GM21423 (cell line): ENCODE results near the gene LITAF.
"Not testable (repeated sequence)": the region's sequence is repeated elsewhere in the genome, so short reads cannot be mapped to it uniquely, and the experiment has no call there.

Experiments used
- ATAC-seq: cut with Tn5 transposase; IDR thresholded peaks from one replicate; pipeline ENCODE4 v1.9.1; 2021; ENCODE audit warnings: mild to moderate bottlenecking, moderate library complexity; ENCODE audit not compliant: unreplicated experiment

Gene LITAF

DNA sequence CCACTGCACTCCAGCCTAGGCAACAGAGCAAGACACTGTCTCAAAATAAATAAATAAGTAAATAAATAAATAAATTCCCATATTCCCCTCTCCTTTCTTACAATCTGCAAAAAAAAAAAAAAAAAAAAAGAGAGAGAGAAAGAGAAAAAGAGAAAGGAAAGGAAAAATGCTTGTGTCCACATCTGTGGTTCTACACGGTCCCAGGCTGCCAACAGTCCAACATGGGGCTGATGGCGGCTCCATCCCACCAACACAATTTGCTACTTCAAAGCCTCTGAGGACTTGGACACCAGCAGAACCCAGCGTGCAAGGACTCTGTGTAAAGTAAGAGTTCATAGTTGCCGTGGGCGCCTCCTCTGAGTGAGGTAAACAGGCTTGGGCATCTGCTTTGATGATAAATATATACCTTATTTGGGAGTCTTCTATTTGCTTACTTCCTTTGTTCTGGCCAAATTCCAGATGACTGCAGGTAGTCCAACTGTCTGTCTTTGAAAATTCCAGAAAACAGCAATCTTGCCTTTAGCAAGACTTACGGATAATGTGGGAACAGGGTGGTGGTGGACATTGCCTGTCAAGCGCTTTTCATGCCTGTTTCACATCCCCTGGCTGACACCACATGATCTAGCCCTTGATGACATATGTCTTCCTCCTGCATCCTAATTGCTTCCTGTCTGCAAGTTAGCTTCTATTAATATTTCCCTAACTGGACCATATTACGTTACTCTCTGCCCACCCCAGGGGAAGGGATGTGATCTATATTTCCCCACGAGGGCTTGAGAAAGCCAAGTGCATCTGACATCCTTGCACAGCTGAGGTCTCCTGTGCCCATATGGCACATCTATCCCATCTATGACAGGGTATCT, 10.1 kb downstream of the LITAF start:
- peak; percentile 66 for ATAC-seq

DNA sequence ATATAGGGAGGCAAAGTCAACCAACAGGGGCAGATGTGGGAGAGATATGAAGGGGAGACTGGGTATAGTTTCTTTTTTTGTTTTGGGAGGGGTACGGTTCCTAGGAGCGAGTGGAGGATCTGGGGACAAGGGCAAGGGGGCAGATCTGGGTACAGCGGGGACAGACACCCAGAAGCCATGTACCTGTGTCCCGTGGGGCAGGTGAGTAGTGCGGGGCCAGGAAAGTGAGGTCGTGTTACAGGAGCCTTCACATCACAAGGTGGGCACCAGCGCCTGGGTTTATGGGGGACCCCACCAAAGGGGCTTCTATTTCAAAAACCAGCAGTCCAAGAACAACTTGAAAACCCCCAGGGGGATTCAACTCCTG, 11.5 kb downstream of the LITAF start:
- ATAC-seq = no peak

DNA sequence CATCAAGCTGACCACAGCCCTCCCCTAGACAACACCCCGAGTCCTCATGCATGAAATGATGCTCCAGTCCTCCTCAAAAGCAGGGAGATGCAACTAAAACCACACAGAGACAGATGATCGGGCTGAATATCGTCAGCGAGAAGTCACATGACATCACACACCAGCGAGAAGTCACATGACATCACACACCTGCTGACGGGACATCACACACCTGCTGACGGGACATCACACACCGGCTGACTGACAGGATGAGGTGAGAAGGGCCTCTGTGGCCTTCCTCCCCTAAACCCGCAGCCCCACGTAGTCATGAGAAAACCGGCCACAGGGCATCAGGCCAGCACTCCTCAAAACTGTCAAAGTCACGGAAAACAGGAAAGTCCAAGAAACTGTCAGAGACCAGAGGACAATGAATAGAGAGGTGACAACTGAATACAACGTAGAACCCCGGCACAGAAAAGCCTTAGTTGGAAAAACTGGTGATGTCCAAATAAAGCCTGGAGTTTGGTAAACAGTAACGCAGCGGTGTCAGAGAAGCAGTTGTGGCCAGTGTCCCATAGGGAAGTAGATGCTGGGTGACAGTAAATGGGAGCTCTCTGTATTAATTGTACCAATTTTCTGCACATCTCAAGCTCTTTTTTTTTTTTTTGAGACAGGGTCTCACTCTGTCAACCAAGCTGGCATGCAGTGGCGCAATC, 14.3 kb downstream of the LITAF start:
- no peak for ATAC-seq

DNA sequence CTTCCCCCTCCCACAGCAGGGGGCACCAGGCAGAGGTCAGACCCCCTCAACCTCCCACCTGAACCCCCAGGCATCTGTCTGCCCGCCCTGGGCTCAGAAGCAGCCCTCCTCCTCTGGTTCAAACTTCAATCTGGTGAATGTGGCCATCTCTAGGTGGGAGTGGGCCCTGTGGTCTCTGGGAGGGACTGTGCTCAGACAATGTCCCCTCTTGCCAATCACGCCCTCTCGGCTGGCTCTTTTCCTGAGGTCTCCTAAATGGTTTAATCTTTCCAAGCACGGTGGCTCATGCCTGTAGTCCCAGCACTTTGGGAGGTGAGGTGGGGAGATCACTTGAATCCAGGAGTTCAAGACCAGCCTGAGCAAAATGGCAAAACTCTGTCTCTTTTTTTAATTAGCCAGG, 15.2 kb downstream of the LITAF start:
- ATAC-seq = no peak

DNA sequence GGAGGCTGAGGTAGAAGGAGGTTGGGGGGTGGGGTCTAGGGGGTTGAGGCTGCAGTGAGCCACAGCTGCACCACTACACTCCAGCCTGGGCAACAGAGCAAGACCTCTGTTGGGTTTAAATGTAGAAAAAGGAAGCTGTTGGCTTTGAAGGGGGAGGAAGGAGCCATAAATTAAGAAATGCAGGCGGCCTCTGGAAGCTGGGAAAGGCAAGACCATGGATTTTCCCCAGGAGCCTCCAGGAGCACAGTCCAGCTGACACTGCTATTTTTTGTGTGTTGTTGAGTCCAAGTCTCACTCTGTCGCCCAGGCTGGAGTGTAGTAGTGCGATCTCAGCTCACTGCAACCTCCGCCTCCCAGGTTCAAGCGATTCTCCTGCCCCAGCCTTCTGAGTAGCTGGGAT, 15.9 kb downstream of the LITAF start:
- ATAC-seq = no peak

DNA sequence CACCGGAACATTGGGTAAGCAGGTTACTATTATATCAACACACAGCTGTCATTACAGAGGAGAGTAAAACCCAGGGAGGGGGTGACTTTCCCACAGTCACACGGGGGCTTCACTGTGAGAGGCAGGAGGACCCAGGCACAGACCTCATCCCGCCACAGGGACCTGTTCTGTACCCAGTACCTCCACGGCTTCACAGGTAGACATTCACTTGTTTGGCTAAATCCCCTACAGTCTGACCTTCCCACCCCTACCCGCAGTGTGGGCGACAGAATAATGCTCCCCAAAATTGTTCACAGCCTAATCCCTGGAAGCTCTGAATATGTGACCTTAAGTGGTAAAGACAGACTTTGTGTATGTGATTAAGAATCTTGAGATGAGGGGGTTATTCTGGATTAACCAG, 16.5 kb downstream of the LITAF start:
- no peak for ATAC-seq

DNA sequence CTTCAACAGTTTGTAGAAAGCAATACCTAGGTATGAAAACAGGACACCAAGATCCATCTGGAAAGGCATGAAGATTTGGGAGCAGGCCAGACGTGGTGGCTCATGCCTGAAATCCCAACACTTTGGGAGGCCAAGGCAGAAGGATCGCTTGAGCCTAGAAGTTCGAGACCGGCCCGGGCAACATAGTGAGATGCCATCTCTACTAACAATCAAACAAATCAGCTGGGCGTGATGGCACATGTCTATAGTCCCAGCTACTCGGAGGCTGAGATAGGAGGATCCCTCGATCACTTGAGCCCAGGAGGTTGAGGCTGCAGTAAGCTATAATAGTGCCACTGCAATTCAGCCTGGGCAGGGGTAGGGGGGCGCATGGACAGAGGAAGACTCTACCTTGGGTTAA, 20.3 kb downstream of the LITAF start:
- ATAC-seq = no peak

DNA sequence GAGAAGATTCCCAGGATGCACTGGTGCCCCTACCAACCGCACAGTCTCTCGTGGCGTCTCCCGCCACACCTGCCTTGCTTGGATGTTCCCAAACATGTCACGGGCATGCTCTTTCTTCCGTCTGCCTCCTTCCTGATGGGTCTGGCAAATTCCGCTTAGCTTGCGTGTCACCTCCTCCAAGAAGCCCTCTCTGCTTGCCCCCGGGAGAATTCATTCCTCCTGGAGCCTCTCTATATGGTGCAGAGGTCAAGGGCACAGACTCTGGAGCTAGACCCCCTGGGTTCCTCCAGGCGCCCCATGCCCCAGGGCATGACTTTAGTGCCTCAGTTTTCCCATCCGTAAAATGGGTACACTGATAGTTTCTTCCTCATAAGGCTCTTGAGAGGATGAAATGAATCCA, 21.1 kb downstream of the LITAF start:
- no peak for ATAC-seq

DNA sequence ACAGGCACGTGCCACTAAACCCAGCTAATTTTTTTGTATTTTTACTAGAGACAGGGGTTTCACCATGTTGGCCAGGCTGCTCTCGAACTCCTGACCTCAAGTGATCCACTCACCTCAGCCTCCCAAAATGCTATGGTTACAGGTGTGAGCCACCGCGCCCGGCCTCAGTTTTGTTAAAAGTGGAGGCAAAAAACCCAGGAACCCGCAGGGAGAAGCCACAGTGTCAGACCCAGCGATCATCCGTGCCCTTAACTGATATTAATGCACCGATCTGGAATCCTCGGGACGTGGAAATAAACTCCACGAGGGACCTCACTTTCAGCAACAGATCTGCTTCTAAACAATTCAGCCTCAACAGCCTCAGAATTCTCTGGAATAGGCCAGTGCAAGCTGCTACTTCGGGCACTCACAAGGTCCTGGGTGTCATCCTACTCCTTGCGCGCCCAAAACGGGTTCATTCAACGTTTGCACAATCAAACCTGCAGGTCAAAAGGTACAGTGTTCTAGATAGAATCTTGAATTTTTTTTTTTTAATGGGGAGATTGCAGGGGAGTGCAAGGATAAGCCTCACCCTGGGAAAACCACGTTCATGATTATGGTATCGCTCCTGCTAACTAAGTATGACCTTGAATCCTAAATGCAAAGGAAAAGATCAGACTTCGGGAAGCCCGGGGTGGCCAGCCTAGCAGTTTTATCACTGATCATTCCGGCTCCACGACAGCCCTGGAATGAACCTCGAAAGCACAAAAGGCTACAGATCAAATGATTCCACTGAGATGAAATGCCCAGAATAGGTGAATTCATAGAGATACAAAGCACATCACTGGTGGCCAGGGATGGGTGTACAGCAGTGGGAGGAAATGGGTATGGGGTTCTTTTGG, 22.4 kb downstream of the LITAF start:
- ATAC-seq = no peak

DNA sequence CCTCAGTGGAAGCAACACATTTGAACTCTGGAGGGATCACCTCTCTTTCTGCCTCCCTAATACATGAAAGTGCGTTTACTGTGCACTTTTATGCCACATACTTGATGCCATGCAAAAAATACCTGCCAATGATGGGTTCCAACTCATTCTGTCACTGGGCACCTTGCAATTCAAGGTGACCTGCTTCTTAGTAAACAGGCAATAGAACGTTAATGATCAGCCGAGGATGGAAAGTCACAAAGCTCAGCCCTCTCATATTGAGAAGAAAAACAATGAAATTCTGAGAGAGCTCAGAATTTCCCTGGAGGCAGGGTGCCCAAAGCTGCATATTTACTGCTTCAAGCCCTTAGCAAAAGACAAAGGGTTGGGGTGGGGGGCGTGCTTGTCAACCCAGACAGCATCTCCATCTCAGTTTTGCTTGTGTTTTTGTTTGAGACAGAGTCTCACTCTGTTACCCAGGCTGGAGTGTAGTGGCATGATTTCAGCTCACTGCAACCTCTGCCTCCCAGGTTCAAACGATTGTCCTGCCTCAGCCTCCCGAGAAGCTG, 23.2 kb downstream of the LITAF start:
- no peak for ATAC-seq

DNA sequence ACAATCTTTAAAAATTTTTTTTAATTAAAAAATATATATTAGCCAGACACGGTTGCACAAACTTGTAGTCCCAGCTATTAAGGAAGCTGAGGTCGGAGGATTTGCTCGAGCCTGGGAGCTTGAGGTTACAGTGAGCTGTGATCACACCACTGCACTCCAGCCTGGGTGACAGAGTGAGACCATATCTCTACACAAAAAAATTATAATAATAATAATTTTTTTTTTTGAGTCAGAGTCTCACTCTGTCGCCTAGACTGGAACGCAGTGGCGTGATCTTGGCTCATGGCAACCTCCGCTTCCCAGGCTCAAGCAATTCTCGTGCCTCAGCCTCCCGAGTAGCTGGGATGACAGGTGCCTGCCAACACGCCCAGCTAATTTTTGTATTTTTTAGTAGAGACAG, 23.8 kb downstream of the LITAF start:
- ATAC-seq = no peak

DNA sequence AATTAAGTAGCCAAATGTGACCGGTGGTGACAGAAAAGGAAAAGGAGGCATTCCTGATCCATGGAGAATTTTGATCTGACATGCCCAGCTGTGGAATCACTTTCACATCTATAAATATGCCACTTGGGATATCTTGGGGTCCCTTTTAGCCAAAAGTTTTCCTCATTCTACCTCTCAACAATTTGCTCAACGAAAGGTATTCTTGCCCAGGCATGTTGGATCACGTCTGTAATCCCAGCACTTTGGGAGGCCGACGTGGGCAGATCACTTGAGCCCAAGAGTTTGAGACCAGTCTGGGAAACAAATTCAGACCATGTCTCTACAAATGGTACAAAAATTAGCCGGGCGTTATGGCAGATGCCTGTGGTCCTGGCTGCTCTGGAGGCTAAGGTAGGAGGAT, 24.3 kb downstream of the LITAF start:
- no peak for ATAC-seq

DNA sequence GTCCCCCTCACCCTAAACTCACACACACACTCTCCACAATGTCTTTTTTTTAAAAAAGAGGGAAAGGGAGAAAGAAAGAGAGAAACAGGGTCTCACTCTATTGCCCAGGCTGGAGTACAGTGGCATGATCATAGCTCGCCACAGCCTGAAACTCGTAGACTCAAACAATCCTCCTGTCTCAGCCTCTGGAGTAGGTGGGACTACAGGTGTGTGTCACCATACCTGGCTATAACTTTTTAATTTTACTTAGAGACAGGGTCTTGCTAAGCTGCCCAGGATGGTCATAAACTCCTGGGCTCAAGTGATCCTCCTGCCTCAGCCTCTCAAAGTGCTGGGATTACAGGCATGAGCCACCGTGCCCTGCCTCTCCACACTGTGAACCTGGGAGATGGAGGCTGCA, 24.9 kb downstream of the LITAF start:
- ATAC-seq = no peak

DNA sequence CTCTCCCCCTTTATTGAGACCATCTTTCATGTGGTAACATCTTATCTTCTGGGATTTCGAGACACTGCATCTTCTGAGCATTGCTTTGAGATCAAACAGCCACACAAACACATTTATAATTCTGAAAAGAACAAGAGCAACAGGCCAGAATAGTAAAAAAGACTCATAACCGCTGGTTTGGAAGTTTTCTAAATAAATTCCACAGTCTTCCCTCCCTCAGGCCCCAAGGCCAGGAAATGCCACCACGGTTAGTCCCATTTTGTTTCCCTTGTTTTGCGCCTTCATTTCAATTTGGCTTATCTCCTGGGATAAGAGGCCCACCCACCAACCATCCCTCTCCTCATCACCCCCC, 25.3 kb downstream of the LITAF start:
- no peak for ATAC-seq

DNA sequence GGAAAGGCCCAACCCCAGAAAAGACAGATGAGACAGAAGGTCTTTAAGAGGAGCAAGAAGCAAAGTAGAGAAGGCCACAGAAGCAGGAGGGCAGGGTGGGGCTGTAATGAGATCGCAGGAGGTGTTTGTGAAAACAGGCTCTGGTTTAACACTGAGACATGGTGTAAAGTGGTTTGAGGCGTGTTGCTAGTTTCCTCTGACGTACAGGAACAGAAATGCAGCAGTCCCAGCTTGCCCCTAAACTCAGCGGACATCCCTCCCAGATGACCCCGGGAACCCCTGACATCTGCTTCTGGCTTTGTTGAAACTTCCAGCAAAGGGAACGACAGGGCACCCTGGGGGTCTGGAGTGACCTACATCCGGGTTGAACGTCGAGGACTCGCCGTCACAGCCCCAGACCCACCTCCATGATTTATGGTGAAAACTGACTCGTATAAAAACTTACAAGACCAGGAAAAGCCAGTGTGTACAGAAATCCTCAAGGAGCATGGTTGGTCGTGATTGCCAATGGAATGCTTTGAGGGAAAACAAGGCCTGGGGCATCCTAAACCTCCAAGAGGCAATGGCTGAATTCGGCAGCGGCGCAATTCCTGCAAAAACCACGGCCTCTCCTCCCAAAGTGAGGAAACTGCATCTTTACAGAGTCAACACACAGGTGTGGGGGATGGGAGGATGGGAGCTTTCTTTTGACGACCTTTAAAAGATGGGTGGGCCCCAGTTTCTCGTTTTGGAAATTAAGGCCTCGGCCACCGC, 25.8 kb downstream of the LITAF start:
- no peak for ATAC-seq

DNA sequence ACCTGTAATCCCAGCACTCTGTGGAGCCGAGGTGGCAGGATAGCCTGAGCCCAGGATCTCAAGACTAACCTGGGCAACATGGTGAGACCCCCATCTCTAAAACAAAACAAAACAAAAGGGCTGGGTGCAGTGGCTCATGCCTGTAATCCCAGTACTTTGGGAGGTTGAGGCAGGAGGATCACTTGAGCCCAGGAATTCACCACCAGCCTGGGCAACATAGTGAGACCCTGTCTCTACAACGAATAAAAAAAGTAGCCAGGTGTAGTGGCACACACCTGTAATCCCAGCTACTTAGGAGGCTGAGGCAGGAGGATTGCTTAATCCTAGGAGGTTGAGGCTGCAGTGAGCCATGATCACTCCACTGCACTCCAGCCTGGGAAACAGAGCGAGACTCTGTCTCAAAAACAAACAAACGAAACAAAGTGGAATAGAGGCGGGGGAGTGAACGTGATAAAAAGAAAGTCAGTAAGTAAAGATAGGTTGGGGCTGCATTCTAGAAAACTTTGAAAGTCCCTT, 28.4 kb downstream of the LITAF start:
- ATAC-seq = not testable (repeated sequence)

DNA sequence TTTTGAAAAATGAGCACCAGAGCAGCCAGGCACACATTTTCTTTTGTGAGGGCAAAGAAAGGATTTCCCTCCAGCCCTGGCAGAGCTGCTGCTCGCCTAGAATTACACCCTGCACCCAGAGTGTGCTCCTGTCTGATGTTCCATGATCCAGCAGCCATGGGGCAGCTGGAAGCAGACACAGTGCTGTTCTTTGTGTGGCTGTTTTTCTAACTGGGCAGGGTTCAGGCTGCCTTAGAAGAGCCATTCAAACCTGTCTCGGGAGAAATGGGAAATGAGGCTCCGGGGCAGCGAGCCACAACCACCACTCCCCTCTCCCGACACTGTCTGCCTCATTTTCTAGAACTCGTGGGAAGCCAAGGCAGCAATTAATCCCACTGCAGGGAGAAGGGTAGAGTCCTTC, 28.9 kb downstream of the LITAF start:
- ATAC-seq = no peak

DNA sequence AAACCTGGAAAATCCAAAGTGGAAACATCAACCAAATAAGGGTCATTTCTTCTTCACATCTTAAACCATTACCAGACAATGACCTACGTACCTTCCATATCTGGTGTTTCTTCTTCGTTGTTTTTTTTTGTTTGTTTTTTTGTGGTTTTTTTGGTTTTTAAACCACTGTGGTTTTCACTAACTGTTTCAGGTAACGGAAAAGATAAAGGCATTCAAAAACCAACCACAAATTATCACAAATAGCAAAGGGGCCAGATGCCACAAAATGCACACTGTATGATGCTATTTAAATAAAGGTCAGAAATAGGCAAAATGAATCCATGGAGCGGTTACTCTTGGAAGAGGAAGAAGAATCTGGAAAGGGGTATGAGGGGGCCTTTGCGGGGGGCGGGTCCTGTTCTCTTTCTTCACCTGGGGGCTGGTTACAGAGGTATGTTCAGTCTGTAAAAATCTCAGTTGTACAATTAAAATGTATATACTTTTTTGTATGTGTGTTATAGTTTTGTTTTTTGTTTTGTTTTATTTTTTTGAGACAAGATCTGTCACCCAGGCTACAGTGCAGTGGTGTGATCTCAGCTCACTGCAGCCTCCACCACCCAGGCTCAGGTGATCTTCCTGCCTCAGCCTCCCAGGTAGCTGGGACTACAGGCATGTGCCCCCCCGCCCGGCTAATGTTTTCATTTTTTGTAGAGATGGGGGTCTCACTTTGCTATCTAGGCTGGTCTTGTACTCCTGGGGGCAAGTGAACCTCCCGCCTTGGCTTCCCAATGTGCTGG, 29.6 kb downstream of the LITAF start:
- ATAC-seq = no peak

DNA sequence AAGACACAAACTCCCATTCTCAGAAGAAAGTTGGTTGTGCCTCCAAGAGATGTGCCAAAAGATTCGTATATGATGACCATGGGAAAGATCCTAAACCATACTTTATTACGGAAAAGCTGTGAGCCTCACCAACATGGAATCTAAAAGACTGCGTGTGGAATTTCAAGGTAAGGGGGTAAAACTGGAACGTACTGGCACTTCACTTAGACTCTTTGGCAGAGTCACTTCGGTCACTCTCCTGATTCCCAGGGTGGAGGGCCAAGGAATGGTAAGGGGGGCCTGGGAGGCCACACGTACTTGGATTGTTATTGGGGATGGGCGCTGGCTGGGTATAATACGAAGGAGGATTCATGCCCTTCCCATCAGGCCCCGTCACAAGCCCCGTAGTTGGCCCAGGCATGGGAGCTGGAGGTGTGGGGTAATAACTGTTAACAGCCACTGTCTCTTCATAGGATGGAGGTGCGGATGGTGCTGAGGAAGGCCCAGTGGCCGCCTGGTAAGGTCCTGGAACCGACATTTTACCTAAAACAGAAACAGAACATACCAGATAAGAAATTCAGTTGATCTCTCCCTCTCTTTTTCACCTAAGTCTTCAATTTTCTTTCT, 30.4 kb downstream of the LITAF start:
- ATAC-seq = no peak
